OCI-LY3 (cell line): ENCODE measurements around the gene RPS6KA5.
"Not testable (repeated sequence)": the region's sequence is repeated elsewhere in the genome, so short reads cannot be mapped to it uniquely, and the experiment has no call there.

ENCODE experiments used
- H2AFZ ChIP-seq: fragments of 200-600, 300-600 bp; shearing (Covaris generic); 2 replicates; pipeline ENCODE4 v1.6.0; 2014; ENCODE audit warnings: antibody characterized with exemption, low read depth, low read length
- H3K27ac ChIP-seq: fragments of 200-600, 300-600 bp; sonication (generic); 2 replicates; pipeline ENCODE4 v1.5.1; 2014; ENCODE audit warnings: mild to moderate bottlenecking, low read length, moderate library complexity, mixed read lengths
- H3K27me3 ChIP-seq: fragments of 200-600, 300-600 bp; sonication (generic); 2 replicates; pipeline ENCODE4 v1.6.1; 2014; ENCODE audit warnings: low read depth, low read length, mixed read lengths
- H3K36me3 ChIP-seq: fragments of 200-600, 300-600 bp; sonication (generic); replicated peaks from 2 replicates; pipeline ENCODE3; 2014; ENCODE audit warnings: low read depth, low read length, mixed read lengths
- H3K4me1 ChIP-seq: fragments of 300-600, 200-600 bp; sonication (generic); 2 replicates; pipeline ENCODE4 v1.6.1; 2014; ENCODE audit warnings: low read length, mixed read lengths
- H3K4me2 ChIP-seq: fragments of 200-600, 300-600 bp; sonication (generic); 2 replicates; pipeline ENCODE4 v1.6.1; 2014; ENCODE audit warnings: low read length, mixed read lengths
- H3K4me3 ChIP-seq: fragments of 300-600, 200-600 bp; sonication (generic); 2 replicates; pipeline ENCODE4 v1.5.1; 2014; ENCODE audit warnings: antibody characterized with exemption, mild to moderate bottlenecking, low read length, moderate library complexity
- H3K79me2 ChIP-seq: fragments of 300-600, 200-600 bp; shearing (Covaris generic); 2 replicates; pipeline ENCODE4 v1.6.1; 2014; ENCODE audit warnings: mild to moderate bottlenecking, low read length, mixed read lengths
- H3K9ac ChIP-seq: fragments of 300-600, 200-600 bp; shearing (Covaris generic); 2 replicates; pipeline ENCODE4 v1.6.0; 2014; ENCODE audit warnings: mild to moderate bottlenecking, low read length, moderate library complexity
- H3K9me3 ChIP-seq: fragments of 200-600, 300-600 bp; shearing (Covaris generic); 2 replicates; pipeline ENCODE4 v1.6.1; 2014; ENCODE audit warnings: low read length, mixed read lengths; ENCODE audit not compliant: insufficient read depth
- H4K20me1 ChIP-seq: fragments of 200-600, 300-600 bp; sonication (generic); 2 replicates; pipeline ENCODE4 v1.6.1; 2016; ENCODE audit warnings: low read length, mixed read lengths; ENCODE audit not compliant: insufficient read depth
- EZH2phosphoT487 ChIP-seq: fragments of 200-600 bp; shearing (Covaris generic); IDR thresholded peaks from 2 replicates; pipeline ENCODE4 v1.6.1; 2018; ENCODE audit warnings: antibody characterized with exemption, mixed run types, low read depth
- TF ChIP-seq, protein P1 (sequence below): fragments of 200-600, 300-600 bp; sonication (generic); IDR thresholded peaks from 2 replicates; pipeline ENCODE4 v1.5.1; 2014; ENCODE audit warnings: antibody characterized with exemption, low read length, low read depth

RPS6KA5 gene

DNA sequence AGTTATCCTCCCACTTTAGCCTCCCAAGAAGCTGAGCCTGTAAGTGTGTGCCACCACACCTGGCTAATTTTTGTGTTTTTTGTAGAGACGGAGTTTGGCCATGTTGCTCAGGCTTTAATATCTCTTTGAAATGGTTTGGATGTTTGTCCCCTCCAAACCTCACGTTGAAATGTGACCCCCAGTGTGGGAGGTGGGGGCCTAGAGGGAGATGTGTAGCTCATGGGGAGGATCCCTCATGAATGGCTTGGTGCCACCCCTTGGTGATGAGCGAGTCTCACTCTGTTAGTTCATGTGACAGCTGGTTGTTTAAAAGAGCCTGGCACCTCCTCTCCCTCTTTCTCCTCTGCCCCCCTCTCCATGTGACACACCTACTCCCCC is 220.6 kb downstream of the RPS6KA5 start:
- Histone ChIP-seq H3K27ac (no peak overlapping the region), H3K27me3 (no peaks in the 10 kb centered on the region), H3K79me2 (no peaks in the 10 kb centered on the region), H3K36me3 (no peaks in the 10 kb centered on the region), H3K4me2 (no peak overlapping the region), H2AFZ (no peak overlapping the region), H3K9ac (no peak overlapping the region), H3K4me1 (no peaks in the 10 kb centered on the region), H3K9me3 (no peaks in the 10 kb centered on the region), H4K20me1 (no peaks in the 10 kb centered on the region), H3K4me3 (no peak overlapping the region)
- no peak for TF ChIP-seq EZH2phosphoT487
- TF ChIP-seq, protein P1, sequence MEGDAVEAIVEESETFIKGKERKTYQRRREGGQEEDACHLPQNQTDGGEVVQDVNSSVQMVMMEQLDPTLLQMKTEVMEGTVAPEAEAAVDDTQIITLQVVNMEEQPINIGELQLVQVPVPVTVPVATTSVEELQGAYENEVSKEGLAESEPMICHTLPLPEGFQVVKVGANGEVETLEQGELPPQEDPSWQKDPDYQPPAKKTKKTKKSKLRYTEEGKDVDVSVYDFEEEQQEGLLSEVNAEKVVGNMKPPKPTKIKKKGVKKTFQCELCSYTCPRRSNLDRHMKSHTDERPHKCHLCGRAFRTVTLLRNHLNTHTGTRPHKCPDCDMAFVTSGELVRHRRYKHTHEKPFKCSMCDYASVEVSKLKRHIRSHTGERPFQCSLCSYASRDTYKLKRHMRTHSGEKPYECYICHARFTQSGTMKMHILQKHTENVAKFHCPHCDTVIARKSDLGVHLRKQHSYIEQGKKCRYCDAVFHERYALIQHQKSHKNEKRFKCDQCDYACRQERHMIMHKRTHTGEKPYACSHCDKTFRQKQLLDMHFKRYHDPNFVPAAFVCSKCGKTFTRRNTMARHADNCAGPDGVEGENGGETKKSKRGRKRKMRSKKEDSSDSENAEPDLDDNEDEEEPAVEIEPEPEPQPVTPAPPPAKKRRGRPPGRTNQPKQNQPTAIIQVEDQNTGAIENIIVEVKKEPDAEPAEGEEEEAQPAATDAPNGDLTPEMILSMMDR, result no peak

DNA sequence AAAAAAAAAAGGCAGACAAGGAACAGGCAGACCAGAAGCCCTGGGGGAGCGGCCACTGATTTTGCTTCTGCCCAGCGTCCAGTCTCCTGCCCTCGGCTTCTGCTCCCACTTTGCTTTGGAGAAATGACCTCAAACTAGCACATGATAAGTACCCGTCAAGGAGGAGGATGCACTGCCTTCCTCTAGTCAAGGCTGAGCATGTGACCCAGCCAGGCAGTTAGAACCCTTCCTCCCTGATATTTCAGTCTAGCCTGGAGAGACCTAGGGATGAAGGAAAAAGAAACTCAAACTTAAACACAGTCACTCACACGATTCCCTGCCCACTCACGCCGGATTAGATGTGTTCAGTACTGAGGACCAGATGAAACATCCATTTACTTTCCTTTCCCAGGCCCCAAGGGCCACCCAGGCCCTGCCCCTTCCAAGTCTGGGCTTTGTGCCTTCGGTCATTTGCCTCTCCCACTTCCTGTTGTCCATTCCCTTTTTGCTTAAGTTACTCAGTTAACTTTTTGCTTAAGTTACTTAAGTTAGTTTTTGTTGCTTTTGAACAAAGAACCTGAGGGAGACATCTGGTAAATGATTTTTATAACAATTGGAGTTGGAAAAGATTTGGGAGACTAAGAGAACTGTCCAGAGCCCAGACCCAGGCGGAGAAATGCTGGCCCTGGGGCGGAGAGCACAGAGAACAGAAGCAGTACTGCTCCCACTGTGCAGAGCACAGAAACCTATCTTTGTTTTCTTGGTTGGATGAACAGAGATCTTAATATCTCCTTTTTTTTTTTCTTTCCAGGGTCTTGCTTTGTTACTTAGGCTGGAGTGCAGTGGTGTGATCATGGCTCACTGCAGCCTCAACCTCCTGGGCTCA is 221.2 kb downstream of the RPS6KA5 start:
- H3K36me3 ChIP-seq, result no peaks in the 10 kb centered on the region
- H3K4me3 ChIP-seq, result no peak overlapping the region
- H2AFZ ChIP-seq, result no peak overlapping the region
- no peaks in the 10 kb centered on the region for H3K79me2 ChIP-seq
- H3K4me2 ChIP-seq, result no peak overlapping the region
- no peak overlapping the region for H3K27ac ChIP-seq
- no peaks in the 10 kb centered on the region for H3K4me1 ChIP-seq
- TF ChIP-seq, protein P1, result no peak
- TF ChIP-seq EZH2phosphoT487, result no peak
- H3K9ac ChIP-seq, result no peak overlapping the region
- no peaks in the 10 kb centered on the region for H3K27me3 ChIP-seq
- H3K9me3 ChIP-seq, result no peaks in the 10 kb centered on the region
- H4K20me1 ChIP-seq, result no peaks in the 10 kb centered on the region

DNA sequence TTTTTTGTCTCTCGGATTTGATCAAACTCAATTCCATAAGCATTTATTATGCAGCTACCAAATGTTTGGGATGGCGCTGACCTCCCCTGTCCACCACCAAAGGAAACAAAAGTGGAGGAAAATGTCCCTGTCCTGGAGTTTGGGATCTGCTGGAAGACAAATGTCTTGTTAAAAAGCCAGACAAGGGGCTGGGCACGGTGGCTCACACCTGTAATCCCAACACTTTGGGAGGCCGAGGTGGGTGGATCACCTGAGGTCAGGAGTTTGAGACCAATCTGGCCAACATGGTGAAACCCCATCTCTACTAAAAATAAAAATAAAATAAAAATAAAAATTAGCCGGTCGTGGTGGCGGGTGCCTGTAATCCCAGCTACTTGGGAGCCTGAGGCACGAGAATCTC is 221.9 kb downstream of the RPS6KA5 start:
- H3K36me3 ChIP-seq, H3K9ac ChIP-seq, H3K27me3 ChIP-seq, H3K4me3 ChIP-seq, H3K4me1 ChIP-seq, H3K4me2 ChIP-seq, H2AFZ ChIP-seq, H3K27ac ChIP-seq, H3K9me3 ChIP-seq, H4K20me1 ChIP-seq, H3K79me2 ChIP-seq: not testable (repeated sequence)

DNA sequence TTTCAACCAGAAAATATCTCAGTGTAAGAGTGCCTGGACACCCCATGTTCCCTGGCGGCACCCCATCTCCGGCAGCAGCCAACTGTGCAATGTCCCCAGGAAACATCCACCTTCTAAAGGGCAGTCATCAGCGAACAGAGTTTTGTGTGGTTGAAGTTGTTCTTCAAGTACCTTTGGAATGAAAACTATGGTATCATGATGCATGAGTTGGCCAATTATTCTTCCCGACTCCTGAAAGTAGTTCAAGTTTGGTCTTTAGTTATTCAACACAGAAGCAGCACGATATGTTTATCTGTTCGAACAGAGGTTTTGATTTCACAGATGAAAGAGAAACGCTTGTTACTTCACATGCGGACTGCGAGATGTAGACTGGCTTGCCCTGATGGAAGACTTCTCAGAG is 223.1 kb downstream of the RPS6KA5 start:
- Histone ChIP-seq H4K20me1 (no peaks in the 10 kb centered on the region), H3K27ac (no peak overlapping the region), H3K9ac (no peak overlapping the region), H3K79me2 (no peaks in the 10 kb centered on the region), H2AFZ (no peak overlapping the region), H3K27me3 (no peaks in the 10 kb centered on the region), H3K36me3 (no peaks in the 10 kb centered on the region), H3K9me3 (no peaks in the 10 kb centered on the region), H3K4me3 (no peak overlapping the region), H3K4me2 (no peak overlapping the region), H3K4me1 (no peaks in the 10 kb centered on the region)
- no peak for TF ChIP-seq EZH2phosphoT487
- TF ChIP-seq, protein P1, result no peak
